Measurements from ENCODE around the gene ZBTB16. TPM values are rescaled to one million over a fixed set of nuclear protein-coding genes. Genes with fewer than 3 reads are reported as not detected.
"Not testable (repeated sequence)": the region's sequence is repeated elsewhere in the genome, so short reads cannot be mapped to it uniquely, and the experiment has no call there.

The ZBTB16 gene
- total RNA-seq, 1 experiment from 2014 or later: not detected

DNA sequence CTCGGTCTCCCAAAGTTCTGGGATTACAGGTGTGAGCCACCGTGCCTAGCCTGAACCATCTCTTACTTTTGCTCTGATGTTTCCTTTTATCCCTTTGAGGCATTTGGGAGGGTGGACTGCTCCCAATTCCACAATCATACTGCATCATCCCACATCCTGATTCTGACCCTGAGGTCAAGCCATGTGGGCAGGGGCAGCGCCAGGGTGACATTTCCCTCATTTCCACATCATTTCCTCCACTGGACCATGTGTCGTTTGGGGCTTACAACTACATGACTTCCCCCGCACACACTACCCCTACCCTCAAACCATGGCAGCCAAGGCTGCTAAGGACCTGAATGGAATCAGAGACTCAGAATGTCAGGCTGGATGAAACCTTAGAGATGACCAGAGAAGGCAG is 26.4 kb upstream of the ZBTB16 start:
- Histone ChIP-seq H3K27ac (no peak overlapping the region), H3K27me3 (no peaks in the 10 kb centered on the region), H3K9me3 (replicated peaks) (no peaks in the 10 kb centered on the region), H3K36me3 (no peaks in the 10 kb centered on the region), H3K4me3 (no peak overlapping the region), H3K4me1 (no peaks in the 10 kb centered on the region)
- DNase-seq: no peak

DNA sequence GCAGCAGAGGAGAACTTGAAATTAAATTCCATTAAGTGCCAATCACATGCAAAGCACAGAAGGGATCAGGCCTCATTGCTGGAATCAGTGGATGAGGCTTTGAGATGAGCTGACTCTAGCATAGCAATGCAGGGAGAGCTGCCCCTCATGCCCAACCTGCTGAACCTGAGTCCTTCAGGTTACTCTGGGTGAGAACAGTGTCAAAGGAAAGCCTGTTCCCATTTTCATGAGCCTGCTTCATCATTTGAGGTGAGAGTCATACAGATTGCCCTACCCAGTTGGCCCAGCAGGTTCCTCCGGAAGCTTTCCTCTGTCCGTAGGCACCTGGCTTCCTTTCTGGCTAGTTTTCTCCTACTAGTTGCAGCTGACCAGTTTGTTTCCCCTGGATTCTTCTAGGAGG is 25.9 kb upstream of the ZBTB16 start:
- Histone ChIP-seq H3K9me3 (replicated peaks) (no peaks in the 10 kb centered on the region), H3K36me3 (no peaks in the 10 kb centered on the region), H3K4me3 (no peak overlapping the region), H3K4me1 (no peaks in the 10 kb centered on the region), H3K27me3 (no peaks in the 10 kb centered on the region), H3K27ac (no peak overlapping the region)
- no peak for DNase-seq

GRCh38 chr11:114034956-114035355 is 24.6 kb upstream of the ZBTB16 start:
- Histone ChIP-seq H3K27me3 (no peaks in the 10 kb centered on the region), H3K27ac (no peak overlapping the region), H3K9me3 (replicated peaks) (no peaks in the 10 kb centered on the region), H3K36me3 (no peaks in the 10 kb centered on the region), H3K4me1 (no peaks in the 10 kb centered on the region), H3K4me3 (no peak overlapping the region)
- DNase-seq: no peak

GRCh38 chr11:114036147-114036811 is 23.2 kb upstream of the ZBTB16 start:
- no peak overlapping the region for H3K27ac ChIP-seq
- H3K9me3 ChIP-seq (replicated peaks): no peaks in the 10 kb centered on the region
- no peak for DNase-seq
- H3K36me3 ChIP-seq: no peaks in the 10 kb centered on the region
- no peaks in the 10 kb centered on the region for H3K4me1 ChIP-seq
- no peaks in the 10 kb centered on the region for H3K27me3 ChIP-seq
- H3K4me3 ChIP-seq: no peak overlapping the region

DNA sequence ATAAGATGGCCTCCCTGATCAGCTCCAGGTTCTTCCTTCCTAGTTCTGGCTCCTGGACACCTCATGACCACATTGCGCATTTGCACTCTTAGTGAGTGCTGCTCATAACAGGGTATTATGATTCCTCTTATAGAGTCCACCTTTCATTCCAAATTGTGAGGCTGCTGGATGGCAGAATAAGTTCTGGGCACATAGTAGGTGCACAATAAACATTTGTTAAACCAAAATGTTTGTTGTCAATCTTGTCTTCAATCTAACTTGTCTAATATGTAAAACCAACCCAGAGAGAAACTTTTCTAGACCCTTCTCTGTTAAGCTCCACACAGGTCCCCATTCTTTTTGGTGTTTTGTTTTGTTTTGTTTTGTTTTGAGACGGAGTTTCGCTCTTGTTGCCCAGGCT is 22.6 kb upstream of the ZBTB16 start:
- Histone ChIP-seq H3K27ac (no peak overlapping the region), H3K9me3 (replicated peaks) (no peaks in the 10 kb centered on the region), H3K36me3 (no peaks in the 10 kb centered on the region), H3K4me3 (no peak overlapping the region), H3K4me1 (no peaks in the 10 kb centered on the region), H3K27me3 (no peaks in the 10 kb centered on the region)
- no peak for DNase-seq

- Histone ChIP-seq H3K4me1 (no peaks in the 10 kb centered on the region), H3K27ac (no peak overlapping the region), H3K9me3 (replicated peaks) (no peaks in the 10 kb centered on the region), H3K4me3 (no peak overlapping the region), H3K27me3 (no peaks in the 10 kb centered on the region), H3K36me3 (no peaks in the 10 kb centered on the region)
- no peak for DNase-seq
Observed at GRCh38 chr11:114039551-114039950, 20.0 kb upstream of the ZBTB16 start.

DNA sequence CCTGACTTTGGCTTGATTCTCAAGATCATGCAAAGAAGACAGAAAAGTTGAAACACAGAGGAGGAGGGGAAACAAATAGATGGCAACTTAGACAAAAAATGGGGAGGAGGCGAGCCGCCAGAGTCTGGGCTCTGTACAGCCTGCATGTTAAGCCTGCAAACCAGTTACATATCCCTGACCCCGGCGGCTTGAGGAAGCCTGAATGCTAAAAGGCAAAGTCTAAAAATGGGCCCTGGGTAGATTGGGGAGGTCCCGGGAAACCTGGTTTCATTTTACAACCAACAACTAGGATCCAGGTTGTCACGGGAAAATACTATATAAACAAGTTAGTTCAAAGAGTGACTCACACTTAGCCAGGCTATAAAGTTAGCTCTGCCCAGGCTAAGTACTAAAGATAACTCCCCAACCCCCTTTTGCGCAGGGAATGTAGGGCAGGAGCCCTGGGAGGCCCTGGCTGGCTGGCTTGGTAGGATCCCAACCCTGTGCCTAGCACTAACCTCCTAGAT is 18.8 kb upstream of the ZBTB16 start:
- Histone ChIP-seq H3K4me1 (no peaks in the 10 kb centered on the region), H3K27ac (no peak overlapping the region), H3K27me3 (no peaks in the 10 kb centered on the region), H3K36me3 (no peaks in the 10 kb centered on the region), H3K9me3 (replicated peaks) (no peaks in the 10 kb centered on the region), H3K4me3 (no peak overlapping the region)
- no peak for DNase-seq

GRCh38 chr11:114042234-114042633 is 17.3 kb upstream of the ZBTB16 start:
- H3K27ac ChIP-seq: no peak overlapping the region
- H3K9me3 ChIP-seq (replicated peaks): no peaks in the 10 kb centered on the region
- no peaks in the 10 kb centered on the region for H3K27me3 ChIP-seq
- no peak overlapping the region for H3K4me3 ChIP-seq
- no peak for DNase-seq
- no peaks in the 10 kb centered on the region for H3K36me3 ChIP-seq
- no peaks in the 10 kb centered on the region for H3K4me1 ChIP-seq

- DNase-seq: no peak
- H3K9me3 ChIP-seq (replicated peaks): no peaks in the 10 kb centered on the region
- H3K36me3 ChIP-seq: no peaks in the 10 kb centered on the region
- H3K4me1 ChIP-seq: no peaks in the 10 kb centered on the region
- no peak overlapping the region for H3K4me3 ChIP-seq
- no peak overlapping the region for H3K27ac ChIP-seq
- H3K27me3 ChIP-seq: no peaks in the 10 kb centered on the region
Observed at GRCh38 chr11:114044042-114044871, 15.3 kb upstream of the ZBTB16 start.

DNA sequence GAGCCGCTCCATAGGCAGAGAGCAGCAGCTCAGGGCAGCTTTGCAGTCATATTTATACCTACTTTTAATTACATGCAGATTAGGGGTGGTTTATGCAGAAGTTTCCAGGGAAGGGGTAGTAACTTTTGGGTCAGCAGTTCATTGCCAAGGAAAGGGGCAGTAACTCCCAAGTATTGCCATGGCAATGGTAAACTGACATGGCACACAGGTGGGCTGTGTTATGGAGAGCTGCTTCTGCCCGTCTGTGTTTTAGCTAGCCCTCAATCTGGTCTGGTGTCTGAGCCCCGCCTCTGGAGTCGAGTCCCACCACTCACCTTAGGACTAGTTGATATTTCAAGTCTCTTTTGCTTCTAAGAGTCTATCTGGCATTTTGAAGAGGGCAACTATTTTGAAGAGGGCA is 12.2 kb upstream of the ZBTB16 start:
- Histone ChIP-seq H3K4me3 (no peak overlapping the region), H3K36me3 (no peaks in the 10 kb centered on the region), H3K4me1 (no peaks in the 10 kb centered on the region), H3K27ac (no peak overlapping the region), H3K9me3 (replicated peaks) (no peaks in the 10 kb centered on the region), H3K27me3 (no peaks in the 10 kb centered on the region)
- no peak for DNase-seq

GRCh38 chr11:114049050-114049449 is 10.5 kb upstream of the ZBTB16 start:
- Histone ChIP-seq H3K9me3 (replicated peaks) (no peaks in the 10 kb centered on the region), H3K4me3 (no peak overlapping the region), H3K36me3 (no peaks in the 10 kb centered on the region), H3K4me1 (no peaks in the 10 kb centered on the region), H3K27me3 (no peaks in the 10 kb centered on the region), H3K27ac (no peak overlapping the region)
- DNase-seq: no peak

GRCh38 chr11:114049766-114050165 is 9.7 kb upstream of the ZBTB16 start:
- H3K27ac ChIP-seq; H3K27me3 ChIP-seq; H3K4me1 ChIP-seq; H3K4me3 ChIP-seq; H3K36me3 ChIP-seq; H3K9me3 ChIP-seq (replicated peaks); DNase-seq: not testable (repeated sequence)

DNA sequence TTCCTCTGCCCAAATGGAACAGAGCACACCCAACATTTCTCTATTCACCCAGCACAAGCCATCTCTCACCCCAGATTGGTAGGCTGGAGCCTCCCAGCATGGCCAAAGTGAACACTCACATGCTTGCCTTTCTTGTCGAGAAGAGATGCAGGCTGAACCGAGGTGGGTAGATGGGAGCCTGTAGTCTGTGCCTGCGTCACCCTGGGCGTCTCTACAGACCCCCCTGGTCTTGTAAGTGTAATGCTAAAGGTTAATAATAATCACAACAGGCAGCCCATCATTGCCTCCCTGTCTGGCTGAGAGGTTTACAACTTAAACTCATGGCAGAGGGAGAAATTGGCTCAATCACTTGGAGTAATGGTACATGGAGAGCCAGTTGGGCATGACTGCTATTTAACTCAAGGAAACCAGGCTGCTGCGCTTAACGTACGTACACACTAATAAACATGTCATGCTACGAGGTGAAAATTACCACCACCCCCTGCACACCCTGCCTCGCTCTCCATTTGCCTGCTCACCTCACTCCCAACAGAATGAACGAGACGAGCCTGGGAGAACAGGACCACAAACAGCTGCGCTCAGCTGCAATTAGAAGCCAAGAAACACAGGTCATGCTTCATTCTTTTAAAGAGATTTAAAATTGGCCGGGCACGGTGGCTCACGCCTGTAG is 9.1 kb upstream of the ZBTB16 start:
- Histone ChIP-seq H3K4me3 (no peak overlapping the region), H3K36me3 (no peaks in the 10 kb centered on the region), H3K9me3 (replicated peaks) (no peaks in the 10 kb centered on the region), H3K4me1 (no peaks in the 10 kb centered on the region), H3K27me3 (no peaks in the 10 kb centered on the region), H3K27ac (no peak overlapping the region)
- no peak for DNase-seq

DNA sequence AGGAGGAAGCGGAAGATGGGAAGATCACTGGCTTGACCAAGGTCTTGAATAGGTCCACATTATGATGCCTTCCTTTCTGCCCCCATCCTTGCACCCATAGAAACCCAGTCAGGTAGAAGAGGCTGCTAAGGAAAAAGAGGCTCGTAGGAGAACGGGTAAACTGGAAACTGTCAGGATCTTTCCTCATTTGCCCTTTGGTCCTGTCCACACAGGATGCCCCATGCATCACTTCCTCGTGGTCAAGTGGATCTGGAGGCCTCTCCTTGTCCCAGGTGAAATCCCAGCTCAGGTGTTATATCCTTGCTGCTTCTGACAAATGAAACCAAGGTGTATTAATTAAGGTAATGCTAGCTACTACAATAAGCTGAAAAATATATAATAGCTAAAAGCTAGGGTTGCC is 8.0 kb upstream of the ZBTB16 start:
- Histone ChIP-seq H3K27me3 (no peaks in the 10 kb centered on the region), H3K36me3 (no peaks in the 10 kb centered on the region), H3K4me3 (no peak overlapping the region), H3K27ac (no peak overlapping the region), H3K9me3 (replicated peaks) (no peaks in the 10 kb centered on the region), H3K4me1 (no peaks in the 10 kb centered on the region)
- DNase-seq: no peak

GRCh38 chr11:114052160-114052559 is 7.4 kb upstream of the ZBTB16 start:
- DNase-seq: no peak
- no peaks in the 10 kb centered on the region for H3K4me1 ChIP-seq
- no peaks in the 10 kb centered on the region for H3K9me3 ChIP-seq (replicated peaks)
- H3K4me3 ChIP-seq: no peak overlapping the region
- no peaks in the 10 kb centered on the region for H3K36me3 ChIP-seq
- H3K27me3 ChIP-seq: no peaks in the 10 kb centered on the region
- H3K27ac ChIP-seq: no peak overlapping the region

All from SJCRH30 (cell line).